ENCODE results near the gene GATAD2B. TPM values are rescaled to one million over a fixed set of nuclear protein-coding genes. Genes with fewer than 3 reads are reported as not detected.
"Not testable (repeated sequence)": the region's sequence is repeated elsewhere in the genome, so short reads cannot be mapped to it uniquely, and the experiment has no call there.

Gene GATAD2B
- total RNA-seq, 1 donor from 2014 or later: 4.2 TPM

DNA sequence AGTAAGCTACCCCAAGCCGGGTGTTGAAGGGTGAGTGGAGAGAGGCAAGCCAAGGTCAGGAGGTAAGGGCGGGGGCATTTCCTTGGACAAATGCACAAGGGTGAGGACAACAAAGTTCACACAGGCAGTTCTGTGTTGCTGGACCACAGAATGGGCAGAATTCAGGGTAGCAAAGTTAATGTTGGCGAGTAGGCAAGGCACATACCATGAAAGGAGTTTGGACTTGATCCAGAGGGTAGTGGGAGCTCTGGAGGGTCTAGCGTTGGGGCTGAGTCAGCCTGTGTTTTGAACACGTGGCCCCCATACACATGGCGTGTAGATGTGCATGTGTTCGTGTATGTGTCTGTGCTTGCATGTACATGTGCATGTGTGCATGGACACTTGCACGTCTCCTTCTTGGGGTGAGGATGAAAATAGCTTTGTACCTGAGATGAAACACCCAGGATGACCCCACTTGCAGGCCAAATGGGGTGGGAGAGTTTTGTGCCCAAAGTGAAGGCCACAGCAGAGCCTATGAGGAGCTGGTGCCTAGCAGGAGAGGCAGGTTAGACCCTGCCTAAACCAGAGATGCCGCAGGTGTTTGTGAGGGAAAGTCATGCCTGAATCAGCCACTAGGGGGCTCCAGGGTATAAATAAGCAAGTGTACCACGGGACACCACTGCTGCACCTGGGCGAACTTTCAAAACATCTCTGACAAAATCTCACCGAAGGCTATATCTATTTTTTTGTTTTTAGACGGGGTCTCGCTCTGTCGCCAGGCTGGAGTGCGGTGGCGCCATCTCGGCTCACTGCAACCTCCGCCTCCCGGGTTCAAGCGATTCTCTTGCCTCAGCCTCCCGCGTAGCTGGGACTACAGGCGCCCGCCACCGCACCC is 125.7 kb downstream of the GATAD2B start:
- no peak for DNase-seq (ENCODE audit: low read depth, low spot score)

DNA sequence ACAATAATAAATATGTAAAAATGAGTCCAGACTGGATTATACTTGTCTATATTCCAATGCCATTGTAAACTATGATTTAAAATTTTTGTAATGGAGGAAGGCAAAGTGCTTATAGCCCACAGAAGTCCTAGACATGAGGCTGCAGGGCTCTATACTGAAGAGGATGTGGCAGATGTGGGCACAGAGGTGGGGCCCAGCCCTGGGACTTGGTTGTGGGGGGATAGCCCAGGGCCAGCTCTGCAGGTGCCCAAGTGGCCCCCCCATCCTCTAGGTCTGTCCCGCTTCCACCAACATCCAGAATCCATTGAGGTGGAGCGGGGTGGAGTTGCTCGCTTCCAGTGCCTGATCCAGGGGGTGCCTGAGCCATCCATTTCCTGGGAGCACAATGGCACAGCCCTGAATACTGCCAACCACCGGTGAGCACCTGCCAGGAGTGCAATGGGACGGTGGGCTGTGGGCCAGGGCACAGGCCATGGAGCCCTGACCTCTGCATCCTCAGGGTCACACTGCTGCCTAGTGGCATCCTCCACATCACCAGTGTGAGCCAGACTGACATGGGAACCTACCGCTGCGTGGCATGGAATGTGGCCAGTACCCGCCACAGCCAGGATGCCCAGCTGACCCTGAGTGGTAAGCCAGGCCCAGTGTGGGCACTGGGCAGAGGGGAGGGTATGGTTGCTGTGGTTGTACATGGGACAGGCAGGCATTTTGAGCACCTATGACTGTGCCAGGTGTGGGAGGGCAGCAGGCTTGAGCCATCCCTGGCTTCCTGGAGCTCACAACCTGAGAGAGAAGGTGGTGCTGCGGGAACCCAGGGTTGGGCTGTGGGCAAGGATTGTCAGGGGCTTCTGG is 126.6 kb downstream of the GATAD2B start:
- DNase-seq (ENCODE audit: low read depth, low spot score): no peak

DNA sequence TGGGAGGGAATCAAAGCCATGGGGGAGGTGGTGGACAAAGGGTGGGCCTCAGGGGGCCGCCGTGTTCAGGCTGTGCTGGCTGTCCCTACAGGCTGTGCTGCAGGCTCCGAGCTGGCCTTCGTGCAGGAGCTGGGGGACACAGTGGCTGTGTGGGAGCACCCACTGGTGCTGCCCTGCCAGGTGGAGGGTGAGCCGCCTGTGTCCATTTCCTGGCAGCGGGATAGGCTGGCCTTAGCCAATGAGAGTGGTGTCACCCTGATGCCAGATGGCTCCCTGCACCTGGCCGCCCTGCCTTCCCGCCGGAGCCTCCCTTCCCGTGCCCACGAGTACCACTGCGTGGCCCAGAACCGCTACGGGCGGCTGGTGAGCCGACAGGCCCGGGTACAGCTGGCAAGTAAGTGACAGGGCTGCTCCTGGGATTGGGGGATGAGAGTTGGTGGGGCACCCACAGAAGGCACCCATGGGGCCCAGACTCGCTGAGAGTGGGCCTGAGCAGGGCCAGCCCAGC is 127.4 kb downstream of the GATAD2B start:
- DNase-seq (ENCODE audit: low read depth, low spot score): no peak

DNA sequence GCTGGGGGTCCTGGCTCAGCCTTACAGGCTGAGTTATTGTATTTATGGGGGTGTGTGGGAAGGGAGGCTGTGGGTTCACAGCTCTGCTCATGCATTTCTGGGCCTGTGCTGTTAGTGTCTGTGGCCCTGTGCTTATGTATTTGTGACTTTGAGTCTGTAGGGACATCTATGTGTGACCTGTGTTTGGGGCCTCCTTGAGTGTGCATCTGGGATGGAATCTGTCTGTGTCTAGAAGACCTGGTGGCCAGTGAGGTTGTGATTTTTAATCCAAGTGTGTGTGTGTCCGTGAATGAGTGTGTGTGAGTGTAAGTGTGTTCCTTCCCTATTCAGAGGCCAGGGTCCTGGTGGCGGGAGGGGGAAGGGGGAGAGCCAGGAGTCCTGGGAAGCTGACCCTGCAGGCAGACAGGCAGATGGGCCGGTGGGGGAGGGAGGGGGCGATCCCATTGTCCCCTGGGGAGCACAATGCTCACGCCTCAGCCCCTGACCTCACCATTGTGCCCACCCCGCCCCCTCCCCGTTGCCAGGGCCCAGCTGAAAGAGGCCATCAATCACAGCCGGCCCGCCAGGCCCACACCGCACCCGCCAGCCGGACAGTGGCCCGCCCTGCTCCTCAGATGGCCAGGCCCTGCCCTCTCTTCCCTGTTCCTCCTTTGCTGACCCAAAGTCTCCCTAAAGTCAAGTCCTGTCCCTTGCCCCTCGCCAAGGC is 128.0 kb downstream of the GATAD2B start:
- no peak for DNase-seq (ENCODE audit: low read depth, low spot score)

DNA sequence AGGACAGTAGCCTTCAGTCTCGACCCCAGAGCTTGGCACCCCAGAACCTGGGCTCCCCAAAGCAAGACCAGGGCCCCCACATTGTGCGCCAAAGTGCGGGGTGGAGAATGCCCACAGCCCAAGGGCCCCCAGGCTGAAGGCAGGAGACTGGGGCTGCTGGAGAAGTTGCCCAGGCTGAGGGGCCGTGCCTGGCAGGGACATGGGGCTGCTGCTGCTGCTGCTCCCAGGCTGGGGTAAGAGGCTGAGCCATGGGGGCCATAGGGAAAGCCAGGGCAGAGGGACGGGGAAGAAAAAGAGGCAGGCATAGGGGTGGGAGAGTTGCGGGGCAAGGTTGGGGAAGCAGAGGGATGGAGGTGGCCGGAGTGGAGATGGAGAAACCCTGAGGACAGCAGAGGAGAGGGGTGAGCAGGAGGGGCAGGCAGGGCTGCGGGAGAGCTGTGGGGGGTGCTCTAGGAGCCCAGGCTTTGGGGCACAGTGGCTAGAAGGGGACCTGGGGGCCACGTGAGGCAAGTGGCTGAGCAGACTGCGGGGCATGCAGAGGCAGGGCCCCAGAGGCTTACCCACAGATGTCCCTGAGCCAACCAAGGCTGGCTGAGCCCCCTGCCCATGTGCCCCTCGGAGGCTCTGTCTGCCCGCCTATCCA is 128.7 kb downstream of the GATAD2B start:
- DNase-seq (ENCODE audit: low read depth, low spot score): no peak

DNA sequence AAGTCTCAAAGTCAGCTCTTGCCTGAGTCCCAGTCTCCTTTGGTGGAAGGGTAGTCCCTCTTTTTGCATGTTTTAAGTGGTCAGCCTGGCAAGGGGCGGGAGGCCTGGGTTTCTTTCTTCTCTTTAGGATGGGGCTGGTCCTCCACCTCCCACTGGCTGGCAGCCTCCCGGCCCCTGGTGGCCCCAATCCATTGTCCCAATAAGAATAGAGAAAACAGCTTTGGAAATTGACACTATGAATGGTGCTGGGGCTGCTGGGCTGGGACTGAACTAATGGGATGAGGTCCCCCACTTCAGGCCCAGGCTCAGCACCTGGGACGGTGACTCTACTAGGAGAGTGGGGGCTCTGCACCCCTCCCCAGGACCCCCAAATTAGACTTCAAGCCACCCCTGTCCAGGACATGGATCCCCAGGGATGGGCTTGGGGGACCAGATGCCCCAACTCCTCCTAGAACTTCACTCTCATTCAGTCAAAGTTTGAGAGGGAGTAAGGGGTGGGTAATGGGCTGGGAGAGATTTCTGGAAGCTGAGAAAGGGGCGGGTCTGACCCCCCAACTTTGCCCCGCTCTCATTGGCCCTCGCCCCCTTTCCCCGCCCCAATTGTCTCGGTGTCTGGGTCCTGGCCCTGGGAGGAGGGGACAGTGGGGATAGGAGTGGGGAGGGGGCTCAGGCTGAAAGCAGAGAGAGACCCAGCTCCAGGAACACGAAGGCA is 129.4 kb downstream of the GATAD2B start:
- no peak for DNase-seq (ENCODE audit: low read depth, low spot score)

DNA sequence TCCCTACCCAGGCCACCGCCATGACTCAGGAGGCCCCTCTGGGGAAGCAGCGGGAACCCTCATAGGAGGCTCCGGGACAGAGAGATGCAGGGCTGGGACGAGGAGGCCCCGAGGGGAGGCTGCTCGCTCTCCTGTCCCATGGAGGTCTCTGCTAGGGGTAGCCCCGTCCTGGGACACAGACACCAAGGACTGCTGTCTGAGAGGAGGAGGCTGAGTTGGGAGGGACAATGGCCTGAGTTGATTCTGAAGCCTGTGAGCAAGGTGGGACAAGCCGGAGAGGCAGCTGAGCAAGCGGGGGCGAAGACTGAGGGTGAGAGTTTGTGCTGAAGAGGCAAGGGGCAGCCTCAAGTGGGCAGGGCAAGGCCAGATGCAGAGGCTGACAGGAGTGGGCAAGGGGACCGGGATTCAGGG is 130.1 kb downstream of the GATAD2B start:
- no peak for DNase-seq (ENCODE audit: low read depth, low spot score)

DNA sequence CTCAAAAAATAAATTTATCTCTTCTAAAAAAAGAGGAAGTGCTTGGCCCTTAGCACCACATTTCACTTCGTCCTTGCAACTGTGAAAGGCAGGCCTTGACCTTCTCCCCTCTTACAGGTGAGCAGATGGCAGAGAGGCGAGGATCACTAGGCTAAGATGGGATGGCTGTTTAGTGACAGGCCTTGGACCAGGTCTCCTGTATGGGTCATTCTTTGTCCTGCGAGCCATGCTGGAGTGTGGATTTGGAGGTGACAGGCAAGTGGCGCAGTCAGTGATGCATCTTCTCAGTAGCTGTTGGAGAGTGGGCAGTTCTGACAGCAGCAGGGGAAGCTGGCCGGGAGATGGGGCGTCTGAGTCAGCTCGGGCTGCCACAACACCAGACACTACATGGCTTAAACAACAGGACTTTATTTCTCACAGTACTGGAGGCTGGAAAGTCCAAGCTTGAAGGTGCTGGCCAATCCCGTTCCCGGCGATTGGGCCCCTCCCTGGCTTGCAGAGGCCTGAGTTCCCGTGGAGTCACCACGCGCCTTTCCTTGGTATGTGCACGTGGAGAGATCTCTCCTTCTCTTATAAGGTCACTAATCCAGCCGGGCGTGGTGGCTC is 131.0 kb downstream of the GATAD2B start:
- DNase-seq (ENCODE audit: low read depth, low spot score): no peak

DNA sequence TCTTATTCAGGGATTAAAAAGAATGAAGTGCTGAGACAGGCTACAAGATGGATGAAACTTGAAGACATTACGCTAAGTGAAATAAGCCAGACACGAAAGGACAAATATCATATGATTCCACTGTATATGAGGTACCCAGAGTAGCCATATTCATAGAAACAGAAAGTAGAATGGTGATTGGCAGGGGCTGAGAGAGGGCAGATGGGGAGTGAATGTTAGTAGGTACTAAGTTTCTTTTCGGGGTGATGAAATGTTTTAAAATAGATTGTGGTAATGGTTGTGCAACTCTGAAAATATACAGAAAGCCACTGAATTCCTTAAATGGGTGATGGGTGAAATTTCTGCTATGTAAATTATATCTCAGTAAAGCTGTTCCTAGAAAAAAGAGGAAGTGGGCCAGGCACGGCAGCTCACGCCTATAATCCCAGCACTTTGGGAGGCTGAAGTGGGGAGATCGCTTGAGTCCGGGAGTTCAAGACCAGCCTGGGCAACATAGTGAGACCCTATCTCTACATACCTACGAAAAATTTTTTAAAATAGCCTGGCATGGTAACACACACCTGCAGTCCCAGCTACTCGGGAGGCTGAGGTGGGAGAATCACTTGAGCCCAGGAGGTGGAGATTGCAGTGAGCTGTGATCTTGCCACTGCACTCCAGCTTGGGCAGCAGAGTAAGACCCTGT is 131.7 kb downstream of the GATAD2B start:
- DNase-seq (ENCODE audit: low read depth, low spot score): no peak

DNA sequence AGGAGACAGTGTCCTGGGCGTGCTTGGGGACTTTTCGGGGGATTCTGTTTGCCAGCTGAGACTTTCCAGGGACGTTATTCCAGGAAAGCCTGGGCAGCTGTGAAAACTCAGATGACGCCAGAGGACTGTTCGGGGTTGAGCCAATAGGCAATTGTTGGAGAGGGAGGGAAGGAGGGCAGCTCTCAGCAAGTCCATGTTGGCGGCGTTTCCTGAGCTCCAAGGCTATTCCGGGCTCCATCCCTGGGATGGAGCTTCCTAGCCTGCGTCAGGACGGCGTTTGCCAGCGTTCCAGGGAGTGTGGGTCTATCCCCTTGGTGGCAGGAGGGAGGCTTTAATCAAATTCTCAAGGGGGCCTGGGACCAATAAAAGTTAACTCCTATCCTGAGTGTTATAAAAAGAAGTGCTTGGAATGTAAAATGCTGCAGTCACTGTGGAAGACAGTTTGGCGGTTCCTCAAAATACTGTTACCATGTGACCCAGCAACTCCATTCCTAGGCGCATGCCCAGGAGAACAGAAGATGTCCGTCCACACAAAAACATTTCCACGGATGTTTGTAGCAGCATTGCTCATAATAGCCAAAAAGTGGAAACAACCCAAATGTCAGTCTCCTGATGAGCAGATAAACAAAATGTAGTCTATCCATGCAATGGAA is 132.3 kb downstream of the GATAD2B start:
- DNase-seq (ENCODE audit: low read depth, low spot score): peak; percentile 64

DNA sequence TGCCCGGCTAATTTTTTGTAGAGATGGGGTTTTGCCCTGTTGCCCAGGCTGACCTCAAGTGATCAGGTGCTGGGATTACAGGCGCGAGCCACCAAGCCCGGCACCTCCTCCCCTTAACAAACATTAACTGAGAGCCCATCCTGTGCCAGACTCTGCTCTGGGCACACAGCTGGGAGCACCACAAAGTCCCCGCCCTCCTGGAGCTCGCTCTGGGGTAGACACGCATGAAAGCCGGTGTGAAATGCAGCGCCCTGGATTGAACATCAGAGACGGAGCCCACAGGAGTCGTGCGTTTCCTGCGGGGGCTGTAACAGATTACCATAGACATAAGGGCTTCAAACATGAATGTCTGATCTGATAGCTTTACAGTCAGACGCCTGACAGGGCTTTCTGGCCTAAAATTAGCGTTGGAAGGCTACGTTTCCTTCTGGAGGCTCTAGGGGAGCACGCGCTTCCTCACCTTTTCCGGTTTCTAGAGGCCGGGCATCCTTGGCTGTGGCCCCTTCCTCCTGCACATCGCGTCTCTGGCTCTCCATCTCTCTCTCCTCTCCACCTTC is 133.2 kb downstream of the GATAD2B start:
- DNase-seq (ENCODE audit: low read depth, low spot score): no peak

DNA sequence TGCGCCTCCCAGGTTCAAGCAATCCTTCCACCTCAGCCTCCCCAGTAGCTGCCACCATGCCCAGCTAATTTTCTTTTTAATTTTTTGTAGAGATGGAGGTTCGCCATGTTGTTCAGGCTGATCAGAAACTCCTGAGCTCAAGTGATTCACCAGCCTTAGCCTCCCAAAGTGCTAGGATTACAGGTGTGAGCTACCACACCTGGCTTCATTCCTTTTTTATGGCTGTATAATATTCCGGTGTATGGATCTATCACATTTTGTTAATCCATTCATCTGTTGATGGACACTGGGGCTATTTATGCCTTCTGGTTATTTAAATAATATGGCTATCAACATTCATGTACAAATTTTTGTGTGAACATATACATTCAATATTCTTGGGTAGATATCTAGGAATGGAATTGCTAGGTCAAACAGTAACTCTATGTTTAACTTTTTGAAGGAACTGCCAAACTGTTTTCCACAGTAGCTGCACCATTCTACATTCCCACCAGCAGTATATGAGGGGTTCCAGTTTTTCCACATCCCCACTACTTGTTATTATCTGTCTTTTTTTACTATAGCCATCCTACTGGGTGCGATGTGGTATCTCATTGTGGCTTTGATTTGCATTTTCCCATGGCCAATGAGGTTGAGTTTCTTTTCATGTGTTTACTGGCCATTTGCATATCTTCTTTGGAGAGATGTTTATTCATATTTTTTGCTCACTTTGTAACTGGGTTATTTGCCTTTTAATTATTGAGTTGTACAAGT is 136.6 kb downstream of the GATAD2B start:
- no peak for DNase-seq (ENCODE audit: low read depth, low spot score)

DNA sequence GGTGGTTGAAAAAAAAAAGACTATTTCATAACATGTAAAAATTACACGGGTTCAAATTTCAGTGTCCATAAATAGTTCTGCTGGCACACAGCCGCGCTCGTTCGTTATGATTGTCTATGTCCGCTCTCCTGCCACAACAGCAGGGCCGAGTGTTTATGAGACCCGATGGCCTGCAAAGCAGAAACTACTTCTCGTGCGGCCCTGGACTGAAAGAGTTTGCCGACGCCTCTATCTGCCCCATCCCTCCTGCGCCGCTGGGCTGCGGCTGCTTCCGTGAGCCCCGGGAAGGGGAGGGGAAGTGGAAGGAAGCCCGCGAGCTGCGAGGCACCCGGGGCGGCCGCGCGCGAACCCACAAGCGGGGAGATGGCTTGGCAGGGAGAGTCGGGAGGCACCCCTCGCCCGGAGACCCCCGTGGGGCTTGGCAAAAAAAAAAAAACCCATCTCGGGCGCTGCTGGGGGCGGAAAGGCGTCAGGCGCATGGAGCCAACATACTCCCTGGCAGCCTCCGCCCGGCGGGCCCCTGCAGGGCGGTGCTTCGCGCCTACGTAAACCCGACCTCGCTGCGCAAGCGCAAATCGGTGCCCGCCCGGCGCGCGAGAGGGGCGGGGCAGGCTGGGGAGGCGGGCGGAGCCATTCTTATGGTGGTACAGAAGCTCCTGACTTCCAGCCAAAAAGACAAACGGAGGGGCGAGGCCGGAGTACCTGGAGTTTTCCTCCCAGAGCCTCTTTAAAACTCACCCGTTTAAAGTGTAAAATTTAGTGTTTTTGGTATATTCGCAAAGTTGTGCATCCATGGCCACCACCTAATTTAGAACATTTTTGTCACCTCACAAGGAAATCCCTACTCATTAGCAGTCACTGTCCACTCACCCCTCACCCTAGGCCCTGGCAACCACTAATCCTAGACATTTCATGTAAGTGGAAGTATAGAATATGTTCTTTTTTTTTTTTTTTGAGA is 139.3 kb downstream of the GATAD2B start:
- peak; percentile 61 for DNase-seq (ENCODE audit: low read depth, low spot score)

DNA sequence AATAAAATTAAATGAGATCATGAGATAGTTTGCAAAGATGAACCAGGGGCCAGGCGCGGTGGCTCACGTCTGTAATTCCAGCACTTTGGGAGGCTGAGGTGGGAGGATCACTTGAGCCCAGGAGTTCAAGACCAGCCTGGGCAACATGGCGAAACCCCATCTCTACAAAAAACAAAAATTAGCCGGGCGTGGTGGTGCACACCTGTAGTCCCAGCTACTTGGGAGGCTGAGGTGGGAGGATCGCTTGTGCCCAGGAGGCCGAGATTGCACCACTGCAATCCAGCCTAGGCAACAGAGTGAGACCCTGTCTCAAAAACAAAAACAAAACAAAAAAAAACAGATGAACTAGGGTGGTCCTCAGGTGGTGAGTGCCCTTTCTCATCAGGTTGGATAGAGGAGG is 140.1 kb downstream of the GATAD2B start:
- not testable (repeated sequence) for DNase-seq (ENCODE audit: low read depth, low spot score)

DNA sequence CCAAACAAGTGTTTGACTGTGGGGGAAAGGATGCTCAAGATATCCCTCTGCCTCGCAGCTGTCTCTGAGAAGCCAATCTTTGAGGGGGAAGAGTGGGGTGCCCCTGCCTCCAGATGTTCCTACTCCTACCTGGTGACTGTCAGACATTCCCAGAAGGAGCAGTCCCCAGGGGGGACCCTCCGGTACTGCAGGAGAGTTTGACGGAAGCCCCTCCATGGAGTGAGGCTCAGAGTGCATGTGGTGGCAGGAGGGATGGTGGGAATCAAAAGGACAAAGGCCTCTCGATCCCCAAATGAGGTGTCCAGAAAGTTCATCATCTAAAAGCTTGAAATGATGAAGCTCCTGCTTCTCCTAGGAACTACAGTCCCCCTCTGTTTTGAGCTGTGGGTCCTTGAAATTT is 142.2 kb downstream of the GATAD2B start:
- no peak for DNase-seq (ENCODE audit: low read depth, low spot score)

DNA sequence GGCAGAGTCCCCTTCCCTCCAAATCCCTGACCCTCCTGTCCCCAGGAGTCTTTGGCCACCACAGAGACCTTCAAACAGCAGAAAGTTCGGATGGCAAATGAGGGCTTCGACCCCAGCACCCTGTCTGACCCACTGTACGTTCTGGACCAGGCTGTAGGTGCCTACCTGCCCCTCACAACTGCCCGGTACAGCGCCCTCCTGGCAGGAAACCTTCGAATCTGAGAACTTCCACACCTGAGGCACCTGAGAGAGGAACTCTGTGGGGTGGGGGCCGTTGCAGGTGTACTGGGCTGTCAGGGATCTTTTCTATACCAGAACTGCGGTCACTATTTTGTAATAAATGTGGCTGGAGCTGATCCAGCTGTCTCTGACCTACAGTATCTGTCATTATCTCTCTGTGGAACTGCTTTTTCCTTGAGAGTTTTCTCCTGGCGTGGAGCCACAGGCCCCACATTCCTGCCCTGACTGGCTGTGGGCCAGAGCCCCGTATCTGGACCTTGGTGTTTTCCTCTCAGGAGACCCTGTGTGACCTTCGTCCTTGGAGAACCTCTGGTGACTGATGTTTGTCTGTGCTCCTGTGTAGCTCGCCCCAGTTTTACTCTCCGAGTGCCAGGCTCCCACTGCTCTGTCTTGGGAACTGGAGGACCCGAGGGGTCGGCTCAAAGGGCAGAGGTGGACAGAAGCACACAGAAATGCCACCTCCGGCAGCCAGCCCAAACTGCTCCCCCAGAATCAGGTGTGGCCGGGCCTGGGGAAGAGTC is 142.8 kb downstream of the GATAD2B start:
- DNase-seq (ENCODE audit: low read depth, low spot score): no peak
